Endometrial microvascular endothelial cells (primary cell): ENCODE data around the gene ETFA. TPM values are rescaled to one million over a fixed set of nuclear protein-coding genes. Genes with fewer than 3 reads are reported as not detected.

ENCODE experiments used
- in situ Hi-C: cut with HindIII; loops from 2 replicates; pipeline ENCODE4 v1.10.0; 2017; ENCODE audit warnings: low sequenced_read_pairs, low pct_unique_long_range_greater_than_20kb; ENCODE audit errors: inconsistent ontology term
- total RNA-seq: library from RNA; depleted of rRNA; stranded (reverse); fragments of >200 nt; gene quantifications from one replicate; pipeline ENCODE4 v1.2.3, GENCODE V29; 2015; ENCODE audit errors: inconsistent ontology term

ETFA gene
- total RNA-seq, 1 donor from 2014 or later, result 163 TPM

GRCh38 chr15:76341366-76342057, 30.2 kb upstream of the ETFA start:
- in situ Hi-C loops, result no loop called here

DNA sequence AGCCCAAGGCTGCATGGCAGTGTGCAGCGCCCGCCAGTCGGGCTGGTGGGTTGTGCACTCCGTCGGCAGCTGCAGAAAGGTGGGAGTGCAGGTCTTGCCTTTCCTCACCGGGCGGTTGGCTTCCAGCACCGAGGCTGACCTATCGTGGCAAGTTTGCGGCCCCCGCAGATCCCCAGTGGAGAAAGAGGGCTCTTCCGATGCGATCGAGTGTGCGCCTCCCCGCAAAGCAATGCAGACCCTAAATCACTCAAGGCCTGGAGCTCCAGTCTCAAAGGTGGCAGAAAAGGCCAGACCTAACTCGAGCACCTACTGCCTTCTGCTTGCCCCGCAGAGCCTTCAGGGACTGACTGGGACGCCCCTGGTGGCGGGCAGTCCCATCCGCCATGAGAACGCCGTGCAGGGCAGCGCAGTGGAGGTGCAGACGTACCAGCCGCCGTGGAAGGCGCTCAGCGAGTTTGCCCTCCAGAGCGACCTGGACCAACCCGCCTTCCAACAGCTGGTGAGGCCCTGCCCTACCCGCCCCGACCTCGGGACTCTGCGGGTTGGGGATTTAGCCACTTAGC, 29.6 kb upstream of the ETFA start:
- in situ Hi-C loops, result no loop called here

- in situ Hi-C loops, result no loop called here
Measured at GRCh38 chr15:76340198-76340802, 29.0 kb upstream of the ETFA start.

GRCh38 chr15:76339305-76340197, 28.3 kb upstream of the ETFA start:
- in situ Hi-C loops, result no loop called here

- in situ Hi-C loops, result no loop called here
Measured at GRCh38 chr15:76338486-76339304, 27.4 kb upstream of the ETFA start.

DNA sequence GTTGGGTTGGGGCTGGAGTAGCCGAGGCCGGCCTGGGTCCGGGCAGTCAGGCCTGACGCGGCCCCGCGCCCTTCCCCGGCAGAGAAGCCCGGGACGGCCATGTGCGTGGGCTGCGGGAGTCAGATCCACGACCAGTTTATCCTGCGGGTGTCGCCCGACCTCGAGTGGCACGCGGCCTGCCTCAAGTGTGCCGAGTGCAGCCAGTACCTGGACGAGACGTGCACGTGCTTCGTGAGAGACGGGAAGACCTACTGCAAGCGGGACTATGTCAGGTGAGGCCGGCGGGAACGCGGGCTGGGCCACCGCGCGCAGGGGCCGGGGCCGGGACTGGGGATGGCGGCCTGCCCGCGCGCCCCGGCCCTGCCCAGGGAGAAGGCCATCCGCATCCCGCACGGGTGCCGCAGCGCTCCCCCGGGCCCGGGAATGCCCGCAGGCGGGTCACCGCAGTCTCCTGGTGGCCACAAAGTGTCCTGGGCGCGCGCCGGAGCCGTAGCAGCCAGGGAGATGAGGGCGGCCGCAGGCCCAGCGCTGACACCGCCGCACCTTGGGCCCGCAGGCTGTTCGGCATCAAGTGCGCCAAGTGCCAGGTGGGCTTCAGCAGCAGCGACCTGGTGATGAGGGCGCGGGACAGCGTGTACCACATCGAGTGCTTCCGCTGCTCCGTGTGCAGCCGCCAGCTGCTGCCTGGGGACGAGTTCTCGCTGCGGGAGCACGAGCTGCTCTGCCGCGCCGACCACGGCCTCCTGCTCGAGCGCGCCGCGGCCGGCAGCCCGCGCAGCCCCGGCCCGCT, 26.6 kb upstream of the ETFA start:
- in situ Hi-C loops, result no loop called here

- in situ Hi-C loops, result no loop called here
Measured at GRCh38 chr15:76337059-76337695, 25.9 kb upstream of the ETFA start.

DNA sequence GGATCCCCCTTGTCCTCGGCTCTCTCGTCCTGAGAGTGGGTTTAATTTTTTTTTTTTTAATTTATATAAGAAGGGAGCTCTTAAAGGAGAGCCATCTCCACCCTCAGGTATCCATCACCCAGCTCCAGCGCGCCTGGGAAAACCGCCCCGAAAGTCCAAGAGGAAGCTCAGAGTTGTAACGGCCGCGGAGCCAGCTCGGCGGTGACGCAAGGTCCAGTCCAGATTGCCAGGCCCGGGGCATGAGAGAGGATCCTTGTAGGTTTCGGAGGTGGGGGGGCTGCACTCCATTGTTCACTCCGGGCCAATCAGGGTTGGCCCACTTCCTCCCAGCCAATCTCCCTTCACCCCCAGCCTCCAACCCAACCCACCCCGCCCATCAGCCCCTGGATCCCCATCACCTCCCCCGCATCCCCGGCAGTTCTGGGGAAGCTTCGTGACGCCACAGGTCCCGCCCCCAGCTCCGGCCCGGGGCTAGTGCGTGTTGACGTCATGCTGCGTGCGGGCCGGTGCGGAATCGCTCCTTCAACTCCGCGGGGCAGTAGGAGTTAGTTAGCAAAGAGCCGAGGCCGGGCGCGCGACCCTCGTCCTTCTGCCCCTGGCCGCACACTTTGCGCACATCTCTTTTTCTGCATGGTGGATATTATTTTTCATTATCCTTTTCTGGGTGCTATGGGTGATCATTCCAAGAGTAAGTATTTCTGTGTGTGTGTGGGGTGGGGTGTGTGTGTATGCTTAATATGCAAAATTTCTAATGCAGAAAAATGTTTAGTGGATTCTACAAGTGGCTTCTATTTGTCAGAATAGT, 25.2 kb upstream of the ETFA start, which contains the start of gene ISL2:
Gene ISL2 (plus strand): TSS at position 520 of the 805 bp plus-strand sequence. CDS start 111 bp downstream, at position 631.
- in situ Hi-C loops, result no loop called here

DNA sequence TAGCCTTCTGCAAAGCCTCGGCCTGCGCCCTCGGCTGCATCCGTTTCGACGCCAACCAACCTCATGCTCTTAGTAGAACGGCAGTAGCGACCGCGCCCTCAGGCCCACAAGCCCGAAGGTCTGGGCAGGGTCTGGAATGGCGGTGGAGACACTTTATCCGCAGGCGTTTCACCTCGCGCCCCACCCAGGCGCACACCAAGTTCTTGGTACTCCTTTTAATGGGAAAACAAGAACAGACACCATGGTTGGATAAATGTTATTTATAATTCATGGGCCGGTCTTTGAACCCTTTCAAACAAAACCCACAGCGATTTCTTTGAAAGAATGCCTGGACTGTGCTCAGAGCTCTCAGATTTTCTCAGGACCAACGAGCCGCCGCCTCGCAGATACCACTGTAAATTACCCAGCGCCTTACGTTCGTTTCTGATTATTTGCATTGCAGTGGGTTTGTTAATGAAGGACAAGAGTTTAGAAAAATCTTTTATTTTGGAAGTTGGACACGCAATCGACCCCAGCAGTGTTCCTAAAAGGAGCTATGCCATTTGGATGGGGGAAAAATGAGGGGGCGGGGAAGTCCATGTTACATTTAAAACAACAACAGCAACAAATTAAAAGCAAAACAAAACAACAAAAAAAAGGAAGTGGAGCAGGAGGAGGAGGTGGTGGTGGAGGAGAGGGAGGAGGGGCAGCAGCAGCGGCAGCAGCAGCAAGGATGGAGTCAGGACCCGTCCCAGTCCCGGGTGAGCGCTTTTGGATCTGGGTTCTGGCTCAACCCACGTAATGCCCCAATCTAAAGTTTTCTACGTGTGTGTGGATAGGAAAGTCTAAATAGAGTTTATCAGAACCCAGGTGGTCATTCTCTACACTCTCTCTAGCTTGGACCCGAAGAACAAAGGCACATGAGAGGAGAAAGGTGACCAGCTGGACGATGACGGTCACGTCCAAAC, 24.3 kb upstream of the ETFA start:
- in situ Hi-C loops, result no loop called here

DNA sequence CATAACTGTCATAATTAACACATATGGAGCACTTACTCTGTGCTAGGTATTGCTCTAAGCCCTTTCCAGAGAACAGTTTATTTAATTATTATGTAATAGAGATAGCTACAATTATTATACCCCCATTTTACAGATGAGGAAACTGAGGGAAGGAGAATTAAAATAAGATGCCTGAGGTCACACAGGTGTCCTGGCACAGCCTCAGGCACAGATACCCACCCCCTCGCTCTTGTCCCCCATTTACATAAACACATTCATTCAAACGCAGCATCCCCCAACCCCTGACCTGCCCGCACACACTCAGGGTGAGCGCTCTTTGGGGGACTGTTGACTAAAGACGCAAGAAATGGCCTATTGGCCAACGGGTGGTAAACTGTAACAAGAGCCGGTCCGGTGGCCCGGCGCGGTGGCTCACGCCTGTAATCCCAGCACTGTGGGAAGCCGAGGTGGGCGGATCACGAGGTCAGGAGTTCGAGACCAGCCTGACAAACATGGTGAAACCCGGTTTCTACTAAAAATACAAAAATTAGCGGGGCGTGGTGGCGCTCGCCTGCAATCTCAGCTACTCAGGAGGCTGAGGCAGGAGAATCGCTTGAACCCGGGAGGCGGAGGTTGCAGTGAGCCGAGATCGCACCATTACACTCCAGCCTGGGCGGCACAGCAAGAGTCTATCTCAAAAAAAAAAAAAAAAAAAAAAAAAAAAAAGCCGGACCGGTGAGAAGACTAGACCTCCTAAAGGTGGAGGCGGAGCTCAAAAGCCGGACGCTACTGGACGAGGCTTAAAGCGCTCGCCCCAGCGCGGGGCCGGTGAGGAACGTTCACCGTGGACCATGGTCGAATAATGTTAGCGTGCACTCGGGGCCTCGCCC, 23.4 kb upstream of the ETFA start:
- in situ Hi-C loops, result no loop called here

DNA sequence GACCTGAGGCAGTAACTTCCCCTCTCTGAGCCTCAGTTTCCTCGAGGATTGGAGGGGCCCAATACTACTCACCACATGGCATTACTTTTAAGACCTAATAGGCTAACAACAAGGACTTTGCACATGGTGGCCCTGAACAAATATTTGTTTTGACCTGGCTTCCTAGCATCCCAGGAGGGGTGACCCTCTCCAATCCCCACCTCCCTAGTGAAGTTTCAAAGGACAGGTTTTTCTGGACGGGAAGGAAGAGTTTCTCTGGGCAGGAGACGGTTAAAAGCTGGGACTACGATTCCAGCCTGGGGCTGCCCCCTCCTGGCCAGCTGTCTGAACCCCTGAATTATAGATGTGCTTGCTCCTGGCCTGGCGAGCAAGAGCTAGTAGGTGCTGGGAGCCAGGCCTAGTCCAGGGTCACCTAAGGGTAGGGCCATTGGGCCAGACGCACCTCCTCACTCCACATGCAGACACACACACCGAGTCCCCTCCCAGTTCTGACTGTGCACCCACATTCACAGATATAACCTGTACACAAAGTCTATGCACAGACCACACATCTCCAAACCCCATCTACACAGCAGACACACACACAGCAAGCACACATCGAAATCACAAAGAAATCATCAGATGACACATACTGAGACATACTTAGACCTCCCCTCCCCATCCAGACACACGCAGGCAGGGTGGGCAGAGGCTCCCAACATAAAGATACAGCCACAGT, 22.6 kb upstream of the ETFA start:
- in situ Hi-C loops, result no loop called here

- in situ Hi-C loops, result no loop called here
Measured at GRCh38 chr15:76333309-76333708, 22.0 kb upstream of the ETFA start.

GRCh38 chr15:76332796-76333195, 21.5 kb upstream of the ETFA start:
- in situ Hi-C loops, result no loop called here

DNA sequence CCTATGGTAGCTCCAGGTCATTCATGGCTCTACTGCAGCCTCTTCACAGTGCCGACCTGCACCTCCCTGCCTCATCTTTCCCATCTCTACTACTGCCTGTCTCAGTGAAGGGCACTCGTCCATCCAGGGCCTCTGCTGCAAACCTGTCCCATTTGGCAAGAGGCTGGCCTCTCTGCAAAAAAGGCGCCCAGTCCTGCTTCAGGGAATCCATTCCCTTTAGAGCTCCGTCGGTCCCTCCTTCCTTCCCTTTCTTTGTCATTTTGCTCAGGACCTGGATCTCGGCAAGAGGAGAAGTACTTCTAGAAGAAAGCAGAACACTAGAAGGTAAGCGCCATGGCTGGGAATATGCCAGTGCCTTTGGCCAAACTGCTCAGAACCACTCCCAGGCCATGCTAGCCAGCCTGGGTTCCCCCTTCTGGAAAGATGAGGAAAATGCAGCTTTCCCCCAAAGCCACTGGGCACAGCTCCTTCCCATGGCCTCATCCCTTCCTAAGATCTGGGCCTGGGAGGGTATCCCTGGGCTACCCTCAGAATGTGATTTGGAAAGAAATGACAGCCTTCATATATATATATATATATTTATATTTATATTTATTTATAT, 18.9 kb upstream of the ETFA start:
- in situ Hi-C loops, result no loop called here
